Fibroblast of lung (primary cell): ENCODE measurements around the gene POTEH.
"Not testable (repeated sequence)": the region's sequence is repeated elsewhere in the genome, so short reads cannot be mapped to it uniquely, and the experiment has no call there.

ENCODE experiments used
- CTCF ChIP-seq, 2 donors: IDR thresholded peaks in 1 of 2; conservative IDR thresholded peaks in 1 of 2; 1 replicate in 1 of 2; 2 replicates in 1 of 2; pipeline ENCODE4 v1.5.1; 2011 to 2012; ENCODE audit warnings: low read length in 2 of 2, control low read depth in 1 of 2, inconsistent platforms in 1 of 2, low read depth in 1 of 2, mild to moderate bottlenecking in 1 of 2
- EZH2 ChIP-seq: IDR thresholded peaks from 2 replicates; pipeline ENCODE4 v1.5.1; 2012; ENCODE audit warnings: low read length, control low read depth, mild to moderate bottlenecking; ENCODE audit errors: missing control alignments

GRCh38 chr22:15685641-15686040, 4.2 kb upstream of the POTEH start:
- TF ChIP-seq CTCF (conservative IDR thresholded peaks at IDR 0.05 in 1 of 2, IDR thresholded peaks at IDR 0.05 in 1 of 2; ENCODE audit: low read depth in 1 of 2, low read length in 2 of 2); EZH2: not testable (repeated sequence)
